Measurements from ENCODE around the gene FOXE3.

FOXE3 gene

GRCh38 chr1:47436304-47436978, 20.4 kb downstream of the FOXE3 start:
- DNase-seq, result no peak

- DNase-seq, result no peak
Observed at GRCh38 chr1:47436979-47437446, 20.9 kb downstream of the FOXE3 start.

- no peak for DNase-seq
Observed at GRCh38 chr1:47437447-47438164, 21.5 kb downstream of the FOXE3 start, which contains the start of gene FOXD2. Gene FOXD2, plus strand, starts transcription at chr1:47438044. Its CDS starts 92 bp downstream, at chr1:47438136.

GRCh38 chr1:47438165-47439016, 22.3 kb downstream of the FOXE3 start:
- no peak for DNase-seq

GRCh38 chr1:47439017-47439818, 23.1 kb downstream of the FOXE3 start:
- DNase-seq, result no peak

GRCh38 chr1:47439819-47440598, 23.9 kb downstream of the FOXE3 start:
- DNase-seq, result no peak

- DNase-seq, result no peak
Observed at GRCh38 chr1:47440599-47441081, 24.6 kb downstream of the FOXE3 start.

GRCh38 chr1:47441450-47442106, 25.5 kb downstream of the FOXE3 start:
- DNase-seq, result no peak

GRCh38 chr1:47442202-47442601, 26.1 kb downstream of the FOXE3 start:
- DNase-seq, result no peak

- no peak for DNase-seq
Observed at GRCh38 chr1:47442842-47443529, 26.9 kb downstream of the FOXE3 start.

GRCh38 chr1:47443530-47444296, 27.6 kb downstream of the FOXE3 start:
- DNase-seq, result no peak

- no peak for DNase-seq
Observed at GRCh38 chr1:47444297-47444561, 28.1 kb downstream of the FOXE3 start.

GRCh38 chr1:47444562-47445465, 28.7 kb downstream of the FOXE3 start:
- no peak for DNase-seq

- no peak for DNase-seq
Observed at GRCh38 chr1:47445823-47446550, 29.9 kb downstream of the FOXE3 start.

- DNase-seq, result no peak
Observed at GRCh38 chr1:47448462-47449222, 32.6 kb downstream of the FOXE3 start.

- DNase-seq, result no peak
Observed at GRCh38 chr1:47449822-47450552, 33.9 kb downstream of the FOXE3 start.

Measured in NCI-H2081 treated with DMSO at 0.1 percent for 48 hours (cell line).